ENCODE data around the gene PKP1. TPM values are rescaled to one million over a fixed set of nuclear protein-coding genes. Genes with fewer than 3 reads are reported as not detected.

Gene PKP1
- total and polyA plus RNA-seq, 2 donors (not counting 3 experiments of a cell fraction or from before 2014, with no cell fraction given), result 0.01 TPM; not detected in 1

DNA sequence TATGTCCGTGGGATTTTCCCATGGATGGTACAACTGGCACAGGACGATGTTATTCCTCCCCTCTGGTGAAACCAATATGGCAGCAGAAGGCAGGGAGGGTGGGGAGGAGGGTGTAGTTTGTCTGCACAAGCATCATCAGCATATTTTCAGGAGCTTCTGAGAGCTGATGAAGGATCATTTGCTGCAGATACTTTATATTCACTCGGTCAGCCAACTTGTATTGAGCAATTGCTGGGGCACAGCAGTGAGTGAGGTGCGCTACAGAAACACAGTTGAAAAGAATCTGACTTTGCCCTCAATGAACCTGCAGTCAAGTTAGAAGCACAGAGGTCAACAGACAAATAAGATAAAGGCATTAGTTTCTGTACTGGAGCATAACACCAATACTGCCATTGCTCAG is 13.0 kb downstream of the PKP1 start:
- Histone ChIP-seq H3K4me3 (replicated peaks in 1 of 3; ENCODE audit: insufficient read depth in 1 of 3, low read depth in 1 of 3, low read length in 3 of 3) (no peak overlapping the region), H3K9me3 (replicated peaks; ENCODE audit: control insufficient read depth, insufficient read depth, low read length) (no peaks in the 10 kb centered on the region), H3K9ac (replicated peaks; ENCODE audit: extremely low read depth, insufficient read depth, low read length) (no peak overlapping the region), H3K4me1 (ENCODE audit: control insufficient read depth, extremely low read depth, insufficient read depth, low read length) (no peaks in the 10 kb centered on the region), H3K9me1 (replicated peaks; ENCODE audit: control insufficient read depth, extremely low read depth, insufficient read depth, low read length) (no peaks in the 10 kb centered on the region), H3K27me3 (ENCODE audit: control insufficient read depth in 2 of 2, insufficient read depth in 2 of 2, low read length in 2 of 2) (peaks cover 18 to 22% of the 10 kb centered on the region in 2 experiments), H2AFZ (ENCODE audit: low read depth, low read length) (no peak overlapping the region), H3K4me2 (ENCODE audit: insufficient read depth, low read length) (no peak overlapping the region), H4K20me1 (replicated peaks; ENCODE audit: control insufficient read depth, extremely low read depth, insufficient read depth, low read length) (no peaks in the 10 kb centered on the region), H3K27ac (ENCODE audit: insufficient read depth, low read depth, low read length) (no peak overlapping the region), H3K36me3 (ENCODE audit: control insufficient read depth in 2 of 2, extremely low read depth in 1 of 2, insufficient read depth in 2 of 2, low read length in 2 of 2) (no peaks in the 10 kb centered on the region), H3K79me2 (ENCODE audit: control insufficient read depth, insufficient read depth, low read length) (no peaks in the 10 kb centered on the region)
- dilution Hi-C loops (cut with MboI; ENCODE audit: extremely low pct_ligation_motif_present, low sequenced_read_pairs) (no loop called here), intact Hi-C loops (cut with micrococcal nuclease) (no loop called here)
- no peak for FAIRE-seq
- no TSS peak for BruUV-seq (replicated peaks)
- TF ChIP-seq, protein P1, sequence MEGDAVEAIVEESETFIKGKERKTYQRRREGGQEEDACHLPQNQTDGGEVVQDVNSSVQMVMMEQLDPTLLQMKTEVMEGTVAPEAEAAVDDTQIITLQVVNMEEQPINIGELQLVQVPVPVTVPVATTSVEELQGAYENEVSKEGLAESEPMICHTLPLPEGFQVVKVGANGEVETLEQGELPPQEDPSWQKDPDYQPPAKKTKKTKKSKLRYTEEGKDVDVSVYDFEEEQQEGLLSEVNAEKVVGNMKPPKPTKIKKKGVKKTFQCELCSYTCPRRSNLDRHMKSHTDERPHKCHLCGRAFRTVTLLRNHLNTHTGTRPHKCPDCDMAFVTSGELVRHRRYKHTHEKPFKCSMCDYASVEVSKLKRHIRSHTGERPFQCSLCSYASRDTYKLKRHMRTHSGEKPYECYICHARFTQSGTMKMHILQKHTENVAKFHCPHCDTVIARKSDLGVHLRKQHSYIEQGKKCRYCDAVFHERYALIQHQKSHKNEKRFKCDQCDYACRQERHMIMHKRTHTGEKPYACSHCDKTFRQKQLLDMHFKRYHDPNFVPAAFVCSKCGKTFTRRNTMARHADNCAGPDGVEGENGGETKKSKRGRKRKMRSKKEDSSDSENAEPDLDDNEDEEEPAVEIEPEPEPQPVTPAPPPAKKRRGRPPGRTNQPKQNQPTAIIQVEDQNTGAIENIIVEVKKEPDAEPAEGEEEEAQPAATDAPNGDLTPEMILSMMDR (IDR thresholded peaks at IDR 0.05; ENCODE audit: extremely low read depth in 1 of 2, insufficient read depth in 1 of 2, low read depth in 1 of 2, low read length in 2 of 2), result no peak
- no peak for TF ChIP-seq POLR2AphosphoS5 (IDR thresholded peaks at IDR 0.05; ENCODE audit: insufficient read depth, low read depth, low read length)
- no peak for TF ChIP-seq MYC (IDR thresholded peaks at IDR 0.05; ENCODE audit: low read depth, low read length)
- TF ChIP-seq, protein P2, sequence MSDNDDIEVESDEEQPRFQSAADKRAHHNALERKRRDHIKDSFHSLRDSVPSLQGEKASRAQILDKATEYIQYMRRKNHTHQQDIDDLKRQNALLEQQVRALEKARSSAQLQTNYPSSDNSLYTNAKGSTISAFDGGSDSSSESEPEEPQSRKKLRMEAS (IDR thresholded peaks at IDR 0.05; ENCODE audit: insufficient read depth, insufficient read length), result no peak
- no peak for TF ChIP-seq JUN (IDR thresholded peaks at IDR 0.05; ENCODE audit: borderline replicate concordance, insufficient read depth, insufficient read length, low read depth)
- TF ChIP-seq GATA2 (IDR thresholded peaks at IDR 0.05; ENCODE audit: insufficient read depth, insufficient read length, low read depth, low read length), result no peak
- TF ChIP-seq POLR2A (IDR thresholded peaks at IDR 0.05; ENCODE audit: low read depth, low read length), result no peak
- no peak for TF ChIP-seq FOS (IDR thresholded peaks at IDR 0.05; ENCODE audit: borderline replicate concordance, insufficient read depth, low read length)
- no peak for TF ChIP-seq EZH2 (IDR thresholded peaks at IDR 0.05; ENCODE audit: borderline replicate concordance, low read depth, low read length, severe bottlenecking)
- no peak for DNase-seq (ENCODE audit: low read depth, low spot score)
- CTCF ChIA-PET, result no interaction called here
- POLR2A ChIA-PET, result no interaction called here
